ENCODE measurements around the gene PLEK.
"Not testable (repeated sequence)": the region's sequence is repeated elsewhere in the genome, so short reads cannot be mapped to it uniquely, and the experiment has no call there.

The PLEK gene

GRCh38 chr2:68333931-68334330 lies 31.2 kb upstream of the PLEK start:
- no peaks in the 10 kb centered on the region for H3K36me3 ChIP-seq (ENCODE audit: control insufficient read depth, insufficient read depth, low read length)
- H3K27me3 ChIP-seq (ENCODE audit: control insufficient read depth, insufficient read depth, low read length), result no peaks in the 10 kb centered on the region
- H3K9ac ChIP-seq (ENCODE audit: low read length), result no peak overlapping the region
- H3K4me3 ChIP-seq (ENCODE audit: low read depth, low read length), result no peak overlapping the region
- no peak overlapping the region for H3K27ac ChIP-seq (ENCODE audit: low read depth, low read length)
- H3K4me1 ChIP-seq (ENCODE audit: control insufficient read depth, insufficient read depth, low read length), result no peaks in the 10 kb centered on the region
- H3K9me3 ChIP-seq (ENCODE audit: control insufficient read depth, insufficient read depth, low read depth, low read length), result no peaks in the 10 kb centered on the region

- Histone ChIP-seq H3K9me3 (ENCODE audit: control insufficient read depth, insufficient read depth, low read depth, low read length) (no peaks in the 10 kb centered on the region), H3K27ac (ENCODE audit: low read depth, low read length) (no peak overlapping the region), H3K9ac (ENCODE audit: low read length) (no peak overlapping the region), H3K4me3 (ENCODE audit: low read depth, low read length) (no peak overlapping the region), H3K36me3 (ENCODE audit: control insufficient read depth, insufficient read depth, low read length) (no peaks in the 10 kb centered on the region), H3K4me1 (ENCODE audit: control insufficient read depth, insufficient read depth, low read length) (no peaks in the 10 kb centered on the region), H3K27me3 (ENCODE audit: control insufficient read depth, insufficient read depth, low read length) (no peaks in the 10 kb centered on the region)
Measured at GRCh38 chr2:68336192-68336591, 28.9 kb upstream of the PLEK start.

- Histone ChIP-seq H3K9ac (ENCODE audit: low read length) (no peak overlapping the region), H3K4me1 (ENCODE audit: control insufficient read depth, insufficient read depth, low read length) (no peaks in the 10 kb centered on the region), H3K27me3 (ENCODE audit: control insufficient read depth, insufficient read depth, low read length) (no peaks in the 10 kb centered on the region)
Measured at GRCh38 chr2:68340226-68341061, 24.6 kb upstream of the PLEK start.

GRCh38 chr2:68341062-68341329 lies 24.1 kb upstream of the PLEK start:
- H3K4me3 ChIP-seq (ENCODE audit: low read depth, low read length), result no peak overlapping the region
- no peak overlapping the region for H3K27ac ChIP-seq (ENCODE audit: low read depth, low read length)
- H3K36me3 ChIP-seq (ENCODE audit: control insufficient read depth, insufficient read depth, low read length), result no peaks in the 10 kb centered on the region
- no peaks in the 10 kb centered on the region for H3K27me3 ChIP-seq (ENCODE audit: control insufficient read depth, insufficient read depth, low read length)
- no peaks in the 10 kb centered on the region for H3K9me3 ChIP-seq (ENCODE audit: control insufficient read depth, insufficient read depth, low read depth, low read length)
- H3K9ac ChIP-seq (ENCODE audit: low read length), result no peak overlapping the region
- H3K4me1 ChIP-seq (ENCODE audit: control insufficient read depth, insufficient read depth, low read length), result no peaks in the 10 kb centered on the region

More at GRCh38 chr2:68340226-68341061, 24.6 kb upstream of the PLEK start:
- no peak overlapping the region for H3K4me3 ChIP-seq (ENCODE audit: low read depth, low read length)
- no peaks in the 10 kb centered on the region for H3K36me3 ChIP-seq (ENCODE audit: control insufficient read depth, insufficient read depth, low read length)
- H3K27ac ChIP-seq (ENCODE audit: low read depth, low read length), result no peak overlapping the region
- no peaks in the 10 kb centered on the region for H3K9me3 ChIP-seq (ENCODE audit: control insufficient read depth, insufficient read depth, low read depth, low read length)

GRCh38 chr2:68341583-68341982 lies 23.5 kb upstream of the PLEK start:
- Histone ChIP-seq H3K27ac (ENCODE audit: low read depth, low read length) (no peak overlapping the region), H3K4me3 (ENCODE audit: low read depth, low read length) (no peak overlapping the region)

GRCh38 chr2:68342470-68342869 lies 22.6 kb upstream of the PLEK start:
- H3K4me1 ChIP-seq (ENCODE audit: control insufficient read depth, insufficient read depth, low read length), result no peaks in the 10 kb centered on the region
- no peaks in the 10 kb centered on the region for H3K9me3 ChIP-seq (ENCODE audit: control insufficient read depth, insufficient read depth, low read depth, low read length)
- H3K4me3 ChIP-seq (ENCODE audit: low read depth, low read length), result no peak overlapping the region
- H3K9ac ChIP-seq (ENCODE audit: low read length), result no peak overlapping the region
- H3K27ac ChIP-seq (ENCODE audit: low read depth, low read length), result no peak overlapping the region
- H3K36me3 ChIP-seq (ENCODE audit: control insufficient read depth, insufficient read depth, low read length), result no peaks in the 10 kb centered on the region
- no peaks in the 10 kb centered on the region for H3K27me3 ChIP-seq (ENCODE audit: control insufficient read depth, insufficient read depth, low read length)

More at GRCh38 chr2:68341583-68341982, 23.5 kb upstream of the PLEK start:
- Histone ChIP-seq H3K9me3 (ENCODE audit: control insufficient read depth, insufficient read depth, low read depth, low read length) (no peaks in the 10 kb centered on the region), H3K27me3 (ENCODE audit: control insufficient read depth, insufficient read depth, low read length) (no peaks in the 10 kb centered on the region), H3K4me1 (ENCODE audit: control insufficient read depth, insufficient read depth, low read length) (no peaks in the 10 kb centered on the region), H3K9ac (ENCODE audit: low read length) (no peak overlapping the region), H3K36me3 (ENCODE audit: control insufficient read depth, insufficient read depth, low read length) (no peaks in the 10 kb centered on the region)

GRCh38 chr2:68344031-68344430 lies 21.1 kb upstream of the PLEK start:
- H3K4me1 ChIP-seq (ENCODE audit: control insufficient read depth, insufficient read depth, low read length), result no peaks in the 10 kb centered on the region
- no peaks in the 10 kb centered on the region for H3K9me3 ChIP-seq (ENCODE audit: control insufficient read depth, insufficient read depth, low read depth, low read length)
- no peak overlapping the region for H3K27ac ChIP-seq (ENCODE audit: low read depth, low read length)
- no peak overlapping the region for H3K9ac ChIP-seq (ENCODE audit: low read length)
- H3K27me3 ChIP-seq (ENCODE audit: control insufficient read depth, insufficient read depth, low read length), result no peaks in the 10 kb centered on the region
- H3K4me3 ChIP-seq (ENCODE audit: low read depth, low read length), result no peak overlapping the region
- H3K36me3 ChIP-seq (ENCODE audit: control insufficient read depth, insufficient read depth, low read length), result no peaks in the 10 kb centered on the region

- H3K36me3 ChIP-seq (ENCODE audit: control insufficient read depth, insufficient read depth, low read length), result no peaks in the 10 kb centered on the region
Measured at GRCh38 chr2:68345129-68345875, 19.8 kb upstream of the PLEK start.

GRCh38 chr2:68349091-68349490 lies 16.0 kb upstream of the PLEK start:
- H3K36me3 ChIP-seq (ENCODE audit: control insufficient read depth, insufficient read depth, low read length); H3K9ac ChIP-seq (ENCODE audit: low read length); H3K4me3 ChIP-seq (ENCODE audit: low read depth, low read length); H3K27ac ChIP-seq (ENCODE audit: low read depth, low read length); H3K27me3 ChIP-seq (ENCODE audit: control insufficient read depth, insufficient read depth, low read length); H3K9me3 ChIP-seq (ENCODE audit: control insufficient read depth, insufficient read depth, low read depth, low read length); H3K4me1 ChIP-seq (ENCODE audit: control insufficient read depth, insufficient read depth, low read length): not testable (repeated sequence)

More at GRCh38 chr2:68345129-68345875, 19.8 kb upstream of the PLEK start:
- no peaks in the 10 kb centered on the region for H3K9me3 ChIP-seq (ENCODE audit: control insufficient read depth, insufficient read depth, low read depth, low read length)
- H3K4me3 ChIP-seq (ENCODE audit: low read depth, low read length), result no peak overlapping the region
- no peaks in the 10 kb centered on the region for H3K4me1 ChIP-seq (ENCODE audit: control insufficient read depth, insufficient read depth, low read length)
- no peak overlapping the region for H3K27ac ChIP-seq (ENCODE audit: low read depth, low read length)
- H3K9ac ChIP-seq (ENCODE audit: low read length), result no peak overlapping the region
- H3K27me3 ChIP-seq (ENCODE audit: control insufficient read depth, insufficient read depth, low read length), result no peaks in the 10 kb centered on the region

- Histone ChIP-seq H3K9ac (ENCODE audit: low read length) (no peak overlapping the region), H3K4me3 (ENCODE audit: low read depth, low read length) (no peak overlapping the region), H3K9me3 (ENCODE audit: control insufficient read depth, insufficient read depth, low read depth, low read length) (no peaks in the 10 kb centered on the region), H3K4me1 (ENCODE audit: control insufficient read depth, insufficient read depth, low read length) (no peaks in the 10 kb centered on the region), H3K27me3 (ENCODE audit: control insufficient read depth, insufficient read depth, low read length) (no peaks in the 10 kb centered on the region), H3K27ac (ENCODE audit: low read depth, low read length) (no peak overlapping the region), H3K36me3 (ENCODE audit: control insufficient read depth, insufficient read depth, low read length) (no peaks in the 10 kb centered on the region)
Measured at GRCh38 chr2:68351997-68352396, 13.1 kb upstream of the PLEK start.

- H3K4me1 ChIP-seq (ENCODE audit: control insufficient read depth, insufficient read depth, low read length), result no peaks in the 10 kb centered on the region
- H3K27me3 ChIP-seq (ENCODE audit: control insufficient read depth, insufficient read depth, low read length), result no peaks in the 10 kb centered on the region
- H3K27ac ChIP-seq (ENCODE audit: low read depth, low read length), result no peak overlapping the region
- no peaks in the 10 kb centered on the region for H3K36me3 ChIP-seq (ENCODE audit: control insufficient read depth, insufficient read depth, low read length)
- no peaks in the 10 kb centered on the region for H3K9me3 ChIP-seq (ENCODE audit: control insufficient read depth, insufficient read depth, low read depth, low read length)
- no peak overlapping the region for H3K4me3 ChIP-seq (ENCODE audit: low read depth, low read length)
- no peak overlapping the region for H3K9ac ChIP-seq (ENCODE audit: low read length)
Measured at GRCh38 chr2:68352651-68353391, 12.3 kb upstream of the PLEK start.

Measured in HUES6 (cell line).